GM19468 (cell line): ENCODE data around the gene KDM4C.
"Not testable (repeated sequence)": the region's sequence is repeated elsewhere in the genome, so short reads cannot be mapped to it uniquely, and the experiment has no call there.

Experiments used
- ATAC-seq: cut with Tn5 transposase; IDR thresholded peaks from one replicate; pipeline ENCODE4 v1.9.1; 2021; ENCODE audit warnings: mild to moderate bottlenecking, moderate library complexity, moderate number of reproducible peaks; ENCODE audit not compliant: unreplicated experiment; ENCODE audit errors: extremely low read depth

Gene KDM4C

DNA sequence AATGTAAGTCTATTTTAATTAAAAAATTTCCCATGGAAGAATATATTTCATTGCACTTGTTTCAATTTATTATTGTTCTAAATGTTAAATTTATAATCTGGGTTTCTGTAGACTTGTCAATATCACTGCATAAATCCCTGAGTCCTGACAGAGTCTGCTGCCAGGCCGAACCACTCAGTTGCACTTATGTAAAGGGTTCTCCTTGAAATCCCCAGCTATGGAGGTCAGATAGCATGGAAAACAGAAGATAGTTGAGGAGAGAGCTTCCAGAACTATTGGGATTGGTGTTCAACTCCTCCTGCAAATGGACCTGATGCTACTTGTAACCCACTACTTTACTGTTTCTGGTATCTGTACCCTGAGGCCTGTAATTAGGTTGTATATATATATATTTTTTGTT, 37.2 kb downstream of the KDM4C start:
- ATAC-seq: no peak

DNA sequence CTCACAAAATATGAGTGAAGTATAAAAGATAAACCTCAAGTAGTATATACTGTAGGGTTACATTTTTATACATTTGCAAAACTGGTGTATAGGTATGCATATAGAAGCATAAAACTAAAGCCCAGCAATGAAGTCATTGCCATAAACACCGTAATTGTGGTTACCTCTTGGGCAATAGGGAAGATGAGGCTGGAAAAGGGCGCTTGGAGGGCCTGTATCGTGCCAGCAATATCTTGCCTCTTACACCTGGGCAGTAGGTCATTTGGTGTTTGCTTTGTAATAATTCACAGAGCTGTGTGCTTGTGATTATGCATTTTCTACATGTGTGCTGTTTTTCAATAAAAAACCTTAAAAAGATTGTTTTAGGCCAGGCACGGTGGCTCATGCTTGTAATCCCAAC, 45.2 kb downstream of the KDM4C start:
- ATAC-seq: no peak

GRCh38 chr9:6805532-6805931, 47.8 kb downstream of the KDM4C start:
- ATAC-seq: no peak

- not testable (repeated sequence) for ATAC-seq
Measured at GRCh38 chr9:6806318-6806717, 48.5 kb downstream of the KDM4C start.

DNA sequence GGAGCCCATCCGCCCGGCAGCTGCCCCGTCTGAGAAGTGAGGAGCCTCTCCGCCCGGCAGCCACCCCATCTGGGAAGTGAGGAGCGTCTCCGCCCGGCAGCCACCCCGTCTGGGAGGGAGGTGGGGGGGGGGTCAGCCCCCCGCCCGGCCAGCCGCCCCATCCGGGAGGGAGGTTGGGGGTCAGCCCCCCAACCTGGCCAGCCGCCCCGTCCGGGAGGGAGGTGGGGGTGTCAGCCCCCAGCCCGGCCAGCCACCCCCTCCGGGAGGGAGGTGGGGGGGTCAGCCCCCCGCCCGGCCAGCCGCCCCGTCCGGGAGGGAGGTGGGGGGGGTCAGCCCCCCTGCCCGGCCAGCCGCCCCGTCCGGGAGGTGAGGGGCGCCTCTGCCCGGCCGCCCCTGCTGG, 49.9 kb downstream of the KDM4C start:
- ATAC-seq: not testable (repeated sequence)

DNA sequence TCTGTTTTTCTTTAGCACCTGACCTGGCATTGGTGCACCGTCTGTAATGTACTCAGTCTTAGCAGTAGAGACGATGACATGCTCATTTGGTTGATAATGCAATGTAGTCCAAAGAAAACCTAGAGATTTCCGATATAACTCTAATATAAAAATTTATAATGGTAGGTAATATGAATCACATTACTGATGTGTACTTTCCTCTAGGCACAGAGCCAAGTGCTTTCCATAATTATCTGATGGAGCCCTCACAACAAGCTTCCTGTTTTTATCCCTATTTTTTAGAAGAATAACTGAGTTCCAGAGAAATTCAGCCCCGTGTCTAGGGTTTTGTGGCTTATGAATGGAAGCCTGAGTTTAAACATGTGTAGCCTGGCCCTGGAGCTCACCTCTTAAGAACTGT, 53.7 kb downstream of the KDM4C start:
- ATAC-seq: no peak

DNA sequence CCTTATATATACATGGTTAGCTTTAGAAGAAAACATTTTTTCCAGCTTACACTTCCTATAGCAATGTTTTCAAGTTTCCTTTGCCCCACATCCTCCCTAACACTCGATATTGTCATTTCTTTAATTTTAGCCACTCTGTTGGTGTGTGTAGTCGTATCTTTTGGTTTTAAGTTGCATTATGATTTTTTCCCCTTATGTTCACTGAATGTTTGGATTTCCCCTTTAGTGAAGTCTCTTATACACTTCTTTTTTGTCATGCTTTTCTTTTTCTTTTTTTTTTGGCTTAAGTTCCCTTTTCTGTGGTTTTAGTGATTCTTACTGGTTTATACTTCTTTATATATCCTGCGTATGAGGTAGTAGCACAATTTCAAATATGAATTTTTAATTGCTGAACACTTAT, 58.8 kb downstream of the KDM4C start:
- ATAC-seq: no peak

DNA sequence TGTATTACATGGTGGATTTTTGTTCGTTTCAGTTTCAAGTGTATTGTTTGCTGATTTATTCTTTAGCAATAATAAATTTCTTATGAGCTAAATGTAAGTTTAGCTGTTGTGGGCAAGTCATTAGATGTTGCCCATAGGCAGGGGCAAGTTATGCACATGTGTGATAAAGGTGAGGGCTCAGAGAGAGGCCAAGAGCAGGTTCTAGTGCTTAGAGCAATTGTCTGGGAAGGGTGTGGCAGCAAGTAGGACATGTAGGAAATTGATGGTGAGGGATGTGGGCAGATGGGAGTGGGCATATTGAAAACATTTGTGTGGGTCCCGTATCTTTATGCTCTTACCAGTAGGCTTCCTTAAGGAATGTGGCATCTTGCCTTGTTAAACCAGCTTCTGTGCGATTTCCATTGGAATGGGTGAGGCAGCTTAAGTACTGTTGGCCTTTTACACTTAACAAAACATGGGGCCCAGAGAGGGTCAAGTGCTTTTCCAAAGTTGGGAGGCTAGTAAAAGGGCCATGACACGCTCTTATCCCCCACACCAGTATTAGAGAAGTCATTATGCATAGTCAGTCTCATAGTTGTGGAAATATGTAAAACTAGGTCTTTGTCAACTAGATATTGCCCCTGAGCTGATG, 60.6 kb downstream of the KDM4C start:
- ATAC-seq: no peak

DNA sequence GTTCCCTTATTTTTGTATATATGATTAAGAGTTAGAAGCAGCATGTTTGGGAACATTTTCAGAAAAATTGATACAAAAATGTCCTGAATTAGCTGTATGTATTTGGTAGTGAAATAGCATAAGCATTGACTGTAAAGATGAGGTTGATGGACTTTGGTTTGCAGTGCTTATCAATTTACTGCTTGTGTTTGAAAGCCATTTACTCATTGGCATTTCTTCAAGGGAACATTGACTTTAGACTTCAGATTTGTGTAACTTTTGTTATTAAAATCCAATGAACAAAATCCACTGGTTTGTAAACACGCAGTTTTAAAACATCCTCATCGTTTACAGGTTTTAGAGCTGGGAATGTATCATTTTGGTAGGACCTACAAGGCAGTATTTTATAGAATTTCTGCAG, 61.3 kb downstream of the KDM4C start:
- ATAC-seq: no peak

GRCh38 chr9:6819529-6819928, 61.8 kb downstream of the KDM4C start:
- ATAC-seq: no peak

DNA sequence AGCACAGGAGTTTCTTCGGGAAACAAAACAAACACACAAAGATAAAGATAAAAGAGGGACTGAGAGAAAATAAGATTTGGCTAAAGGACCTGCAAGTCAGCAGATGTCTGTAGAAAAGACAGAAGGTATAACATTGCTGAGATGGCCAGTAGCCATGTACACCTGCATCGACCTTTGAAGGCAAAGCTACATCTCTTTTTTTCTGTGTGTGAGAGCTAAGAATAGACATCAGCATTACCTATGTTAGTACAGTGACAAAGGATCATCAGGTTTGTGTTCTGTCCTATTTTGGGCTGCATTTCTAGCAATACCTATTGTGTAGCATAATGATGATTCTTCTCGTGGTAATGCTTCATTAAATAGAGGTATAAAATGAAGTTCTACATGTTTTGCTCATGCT, 64.9 kb downstream of the KDM4C start:
- ATAC-seq: no peak

- ATAC-seq: no peak
Measured at GRCh38 chr9:6827439-6828145, 69.8 kb downstream of the KDM4C start.

- ATAC-seq: no peak
Measured at GRCh38 chr9:6829027-6829426, 71.3 kb downstream of the KDM4C start.

- ATAC-seq: no peak
Measured at GRCh38 chr9:6829536-6829935, 71.8 kb downstream of the KDM4C start.

DNA sequence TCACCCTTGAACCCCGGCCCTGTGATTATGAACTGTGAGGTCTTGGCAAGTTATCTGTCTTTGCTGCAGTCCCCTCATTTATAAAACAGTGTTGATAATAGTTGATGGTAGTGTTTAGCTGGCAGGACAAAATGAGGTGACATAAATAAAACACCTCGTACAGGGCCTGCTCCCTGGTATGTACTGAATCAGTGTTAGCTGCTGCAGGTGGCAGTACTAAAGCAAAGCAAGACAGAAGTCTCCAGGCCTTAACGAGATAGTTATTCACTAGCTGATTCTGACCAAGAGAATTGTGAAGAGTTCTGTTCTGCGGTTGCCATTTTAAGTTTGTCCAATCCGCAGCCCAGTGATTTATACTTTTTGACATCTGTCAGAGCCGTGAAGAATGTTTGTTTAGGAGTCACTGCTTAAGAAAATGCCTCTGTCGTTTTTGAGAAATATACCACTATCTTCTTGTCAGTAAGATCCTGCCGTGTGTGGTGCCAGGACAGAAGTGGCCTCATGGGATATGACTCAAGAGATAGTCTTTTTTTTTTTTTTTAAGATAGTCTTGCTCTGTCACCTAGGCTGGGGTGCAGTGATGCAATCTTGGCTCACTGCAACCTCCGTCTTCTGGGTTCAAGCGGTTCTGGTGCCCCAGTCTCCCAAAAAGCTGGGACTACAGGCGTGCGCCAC, 75.9 kb downstream of the KDM4C start:
- no peak for ATAC-seq

GRCh38 chr9:6834306-6834705, 76.5 kb downstream of the KDM4C start:
- no peak for ATAC-seq

GRCh38 chr9:6838158-6838557, 80.4 kb downstream of the KDM4C start:
- ATAC-seq: no peak

- ATAC-seq: no peak
Measured at GRCh38 chr9:6842584-6842947, 84.8 kb downstream of the KDM4C start.

GRCh38 chr9:6843742-6844141, 86.0 kb downstream of the KDM4C start:
- ATAC-seq: no peak

DNA sequence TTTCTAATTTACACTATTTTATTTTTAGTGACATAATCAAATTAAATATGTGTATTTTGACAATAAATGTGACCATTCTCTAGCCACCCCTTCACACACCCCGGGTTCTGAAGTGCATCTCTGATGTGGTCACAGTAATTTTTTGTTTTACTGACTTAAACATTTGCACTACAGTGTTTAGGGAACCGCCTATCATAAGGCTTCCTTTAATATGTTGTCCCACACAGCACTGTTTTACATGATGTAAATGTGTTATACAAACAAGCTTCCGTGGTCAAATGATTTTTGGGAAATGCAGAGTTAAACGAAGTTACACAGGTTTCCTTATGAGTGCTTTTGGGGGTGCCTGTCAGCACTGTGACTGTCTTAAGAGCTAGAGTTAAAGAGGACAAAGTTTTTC, 86.5 kb downstream of the KDM4C start:
- no peak for ATAC-seq

- no peak for ATAC-seq
Measured at GRCh38 chr9:6845128-6845826, 87.5 kb downstream of the KDM4C start.
